Hepatocyte (in vitro differentiated cells): ENCODE results near the gene YPEL1. TPM values are rescaled to one million over a fixed set of nuclear protein-coding genes. Genes with fewer than 3 reads are reported as not detected.

Experiments used
- DNase-seq: peaks from one replicate; pipeline ENCODE4 v3.0.0-alpha.2; 2016; ENCODE audit warnings: low spot score
- H2AFZ ChIP-seq: fragments of 200-600 bp; sonication (generic); 2 replicates; pipeline ENCODE4 v1.6.0; 2016; ENCODE audit warnings: antibody characterized with exemption, mild to moderate bottlenecking
- H3K27ac ChIP-seq: fragments of 200-600 bp; sonication (generic); 2 replicates; pipeline ENCODE4 v1.5.1; 2016; ENCODE audit warnings: mild to moderate bottlenecking
- H3K27me3 ChIP-seq: fragments of 200-600 bp; sonication (generic); 2 replicates; pipeline ENCODE4 v1.6.1; 2016
- H3K36me3 ChIP-seq: fragments of 200-600 bp; sonication (generic); replicated peaks from 2 replicates; pipeline ENCODE4 v1.5.1; 2016; ENCODE audit warnings: low read depth; ENCODE audit not compliant: insufficient read depth
- H3K4me1 ChIP-seq: fragments of 200-600 bp; sonication (generic); 2 replicates; pipeline ENCODE4 v1.5.1; 2016; ENCODE audit warnings: mild to moderate bottlenecking, moderate library complexity; ENCODE audit not compliant: insufficient read depth
- H3K4me2 ChIP-seq: fragments of 200-600 bp; sonication (generic); 2 replicates; pipeline ENCODE4 v1.6.0; 2016
- H3K4me3 ChIP-seq: fragments of 200-600 bp; sonication (generic); 2 replicates; pipeline ENCODE4 v1.5.1; 2016; ENCODE audit warnings: mild to moderate bottlenecking
- H3K79me2 ChIP-seq: fragments of 200-600 bp; sonication (generic); 2 replicates; pipeline ENCODE4 v1.6.0; 2017; ENCODE audit warnings: mild to moderate bottlenecking
- H3K9me2 ChIP-seq: fragments of 200-600 bp; sonication (generic); replicated peaks from 2 replicates; pipeline ENCODE4 v1.6.0; 2017; ENCODE audit warnings: mild to moderate bottlenecking; ENCODE audit not compliant: insufficient read depth
- H3K9me3 ChIP-seq: fragments of 200-600 bp; sonication (generic); 2 replicates; pipeline ENCODE4 v1.5.1; 2016; ENCODE audit warnings: low read depth, mild to moderate bottlenecking
- H4K20me1 ChIP-seq: fragments of 200-600 bp; sonication (generic); 2 replicates; pipeline ENCODE4 v1.6.0; 2016; ENCODE audit warnings: mild to moderate bottlenecking; ENCODE audit not compliant: insufficient read depth, poor library complexity, severe bottlenecking
- CTCF ChIP-seq: fragments of 200-600 bp; sonication (generic); IDR thresholded peaks from 2 replicates; pipeline ENCODE4 v1.5.1; 2016; ENCODE audit warnings: antibody characterized with exemption, mild to moderate bottlenecking; ENCODE audit not compliant: poor library complexity
- EZH2 ChIP-seq: fragments of 200-600 bp; sonication (generic); IDR thresholded peaks from 2 replicates; pipeline ENCODE4 v1.6.1; 2016; ENCODE audit warnings: antibody characterized with exemption, mild to moderate bottlenecking, borderline replicate concordance
- EZH2phosphoT487 ChIP-seq: fragments of 200-600 bp; sonication (generic); IDR thresholded peaks from one replicate; pipeline ENCODE4 v1.6.1; 2018; ENCODE audit warnings: antibody characterized with exemption, mild to moderate bottlenecking, low read depth, moderate library complexity; ENCODE audit not compliant: unreplicated experiment, severe bottlenecking
- WGBS: methylation state at CpG from one replicate; pipeline ENCODE4 v1.1.6; 2016; ENCODE audit warnings: low lambda C conversion rate; ENCODE audit errors: missing lambda C conversion rate; 5-methylcytosine and 5-hydroxymethylcytosine counted together
- polyA plus RNA-seq: library from polyadenylated mRNA; unstranded; fragments of >200 nt; fragmentation: Nextera tagmentation; extraction: Ambion mirVana; gene quantifications from 2 replicates; pipeline ENCODE4 v1.2.1, GENCODE V29; 2016
- total RNA-seq: library from RNA; depleted of rRNA; stranded (reverse); fragments of >200 nt; gene quantifications from 2 replicates; pipeline ENCODE4 v1.2.3, GENCODE V29; 2014

The YPEL1 gene
- total and polyA plus RNA-seq, 2 experiments from 2014 or later: 2.0 to 3.1 TPM

- Histone ChIP-seq H3K9me3 (no peaks in the 10 kb centered on the region), H2AFZ (no peak overlapping the region), H3K4me1 (no peaks in the 10 kb centered on the region), H3K27me3 (no peaks in the 10 kb centered on the region), H3K9me2 (no peaks in the 10 kb centered on the region), H3K79me2 (no peaks in the 10 kb centered on the region), H3K4me2 (no peak overlapping the region), H3K4me3 (no peak overlapping the region), H3K27ac (no peak overlapping the region), H4K20me1 (no peaks in the 10 kb centered on the region), H3K36me3 (no peaks in the 10 kb centered on the region)
- DNase-seq: no peak
- TF ChIP-seq EZH2: no peak
- no peak for TF ChIP-seq EZH2phosphoT487
- no peak for TF ChIP-seq CTCF
- WGBS: 92% methylated on average over 6 of the region's 6 CpGs
Measured at GRCh38 chr22:21688341-21688705, 47.3 kb downstream of the YPEL1 start.

- no peak overlapping the region for H3K4me2 ChIP-seq
- TF ChIP-seq EZH2: no peak
- no peak for TF ChIP-seq CTCF
- no peak for TF ChIP-seq EZH2phosphoT487
- no peaks in the 10 kb centered on the region for H3K27me3 ChIP-seq
- H3K9me3 ChIP-seq: no peaks in the 10 kb centered on the region
- no peak overlapping the region for H2AFZ ChIP-seq
- H3K36me3 ChIP-seq: no peaks in the 10 kb centered on the region
- H4K20me1 ChIP-seq: no peaks in the 10 kb centered on the region
- no peaks in the 10 kb centered on the region for H3K4me1 ChIP-seq
- H3K4me3 ChIP-seq: no peak overlapping the region
- no peak for DNase-seq
- WGBS: 86% methylated on average over 11 of the region's 11 CpGs
- H3K9me2 ChIP-seq: no peaks in the 10 kb centered on the region
- H3K27ac ChIP-seq: no peak overlapping the region
- H3K79me2 ChIP-seq: no peaks in the 10 kb centered on the region
Measured at GRCh38 chr22:21687685-21688259, 47.8 kb downstream of the YPEL1 start.

DNA sequence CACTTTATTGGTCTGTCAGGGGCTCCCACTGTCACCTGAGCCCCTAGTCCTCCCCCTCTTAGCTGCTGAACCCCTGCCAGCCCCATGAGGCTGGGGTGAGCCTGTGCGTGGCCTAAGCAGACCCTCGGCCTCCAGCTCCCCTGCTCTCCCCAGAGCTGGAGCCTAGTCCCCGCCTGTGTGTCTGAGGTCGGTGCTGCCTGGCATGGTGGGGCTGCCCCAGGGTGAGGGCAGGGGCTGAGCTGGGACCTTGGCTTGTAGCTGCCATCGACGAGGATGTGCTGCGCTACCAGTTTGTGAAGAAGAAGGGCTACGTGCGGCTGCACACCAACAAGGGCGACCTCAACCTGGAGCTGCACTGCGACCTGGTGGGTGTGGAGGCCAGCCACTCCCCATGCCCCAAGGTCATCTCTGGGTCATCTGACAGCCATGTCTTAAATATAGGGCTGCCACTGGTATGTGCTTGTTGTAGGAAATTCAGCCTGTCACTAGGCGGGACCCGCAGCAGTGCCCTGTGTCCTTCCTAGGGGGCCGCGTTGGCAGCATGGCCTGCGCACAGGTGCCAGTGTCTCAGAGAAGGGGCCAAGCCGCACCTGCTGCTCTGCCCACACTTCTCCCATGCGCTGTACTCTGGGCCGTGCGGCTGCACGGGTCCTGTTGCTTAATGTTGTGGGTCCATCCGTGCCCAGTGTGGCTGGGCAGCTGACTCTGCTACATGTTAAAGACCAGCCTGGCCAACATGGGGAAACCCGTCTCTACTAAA lies 48.8 kb downstream of the YPEL1 start:
- H3K4me1 ChIP-seq: no peaks in the 10 kb centered on the region
- no peaks in the 10 kb centered on the region for H4K20me1 ChIP-seq
- H3K27me3 ChIP-seq: no peaks in the 10 kb centered on the region
- no peaks in the 10 kb centered on the region for H3K36me3 ChIP-seq
- no peak overlapping the region for H2AFZ ChIP-seq
- no peak overlapping the region for H3K4me2 ChIP-seq
- DNase-seq: no peak
- H3K9me3 ChIP-seq: no peaks in the 10 kb centered on the region
- WGBS: 94% methylated on average over 23 of the region's 23 CpGs
- H3K79me2 ChIP-seq: no peaks in the 10 kb centered on the region
- no peak for TF ChIP-seq EZH2phosphoT487
- TF ChIP-seq CTCF: no peak
- TF ChIP-seq EZH2: no peak
- no peak overlapping the region for H3K4me3 ChIP-seq
- no peak overlapping the region for H3K27ac ChIP-seq
- H3K9me2 ChIP-seq: no peaks in the 10 kb centered on the region
